Measurements from ENCODE around the gene TMBIM6. TPM values are rescaled to one million over a fixed set of nuclear protein-coding genes. Genes with fewer than 3 reads are reported as not detected.

The TMBIM6 gene
- polyA plus RNA-seq, 3 donors: 315 to 1,453 (median 1,396) TPM

GRCh38 chr12:49777341-49777740 lies 36.0 kb downstream of the TMBIM6 start:
- Histone ChIP-seq H3K4me1 (ENCODE audit: control insufficient read depth in 1 of 2, insufficient read depth in 2 of 2, low read length in 2 of 2) (peaks cover 4 to 10% of the 10 kb centered on the region in 2 donors), H3K36me3 (replicated peaks in 1 of 2; ENCODE audit: control insufficient read depth in 1 of 2, insufficient read depth in 2 of 2, low read length in 2 of 2) (no peaks in the 10 kb centered on the region), H3K4me2 (replicated peaks; ENCODE audit: extremely low read depth, low read length, poor library complexity, severe bottlenecking) (no peak overlapping the region), H3K4me3 (replicated peaks in 1 of 3; ENCODE audit: low read depth in 2 of 3, low read length in 3 of 3) (no peak overlapping the region), H3K79me2 (ENCODE audit: insufficient read depth, low read length) (no peaks in the 10 kb centered on the region), H3K9me3 (replicated peaks in 1 of 2; ENCODE audit: control insufficient read depth in 1 of 2, insufficient read depth in 1 of 2, low read length in 2 of 2) (no peaks in the 10 kb centered on the region), H3K9ac (ENCODE audit: insufficient read depth, low read length, poor library complexity, severe bottlenecking) (no peak overlapping the region), H3K27me3 (ENCODE audit: control insufficient read depth in 2 of 2, insufficient read depth in 2 of 2, low read length in 2 of 2) (no peaks in the 10 kb centered on the region), H4K20me1 (ENCODE audit: insufficient read depth, low read length) (no peaks in the 10 kb centered on the region), H2AFZ (ENCODE audit: insufficient read depth, low read depth, low read length, poor library complexity, severe bottlenecking) (no peak overlapping the region), H3K27ac (ENCODE audit: low read depth in 1 of 2, low read length in 2 of 2) (no peak overlapping the region)
- no peak for DNase-seq
- Mint-ChIP-seq H3K27me3 (ENCODE audit: low read depth in 3 of 3) (peaks cover 7 to 8% (median 8%) of the 10 kb centered on the region in 3 donors), H3K9me3 (peaks cover 5 to 13% (median 9%) of the 10 kb centered on the region in 7 donors), H3K27ac (peak overlapping the region in 1 of 7 donors; percentile 66), H3K36me3 (no peaks in the 10 kb centered on the region), H3K4me1 (peaks cover 18% of the 10 kb centered on the region), H3K4me3 (no peak overlapping the region)
- TF ChIP-seq, protein P1, sequence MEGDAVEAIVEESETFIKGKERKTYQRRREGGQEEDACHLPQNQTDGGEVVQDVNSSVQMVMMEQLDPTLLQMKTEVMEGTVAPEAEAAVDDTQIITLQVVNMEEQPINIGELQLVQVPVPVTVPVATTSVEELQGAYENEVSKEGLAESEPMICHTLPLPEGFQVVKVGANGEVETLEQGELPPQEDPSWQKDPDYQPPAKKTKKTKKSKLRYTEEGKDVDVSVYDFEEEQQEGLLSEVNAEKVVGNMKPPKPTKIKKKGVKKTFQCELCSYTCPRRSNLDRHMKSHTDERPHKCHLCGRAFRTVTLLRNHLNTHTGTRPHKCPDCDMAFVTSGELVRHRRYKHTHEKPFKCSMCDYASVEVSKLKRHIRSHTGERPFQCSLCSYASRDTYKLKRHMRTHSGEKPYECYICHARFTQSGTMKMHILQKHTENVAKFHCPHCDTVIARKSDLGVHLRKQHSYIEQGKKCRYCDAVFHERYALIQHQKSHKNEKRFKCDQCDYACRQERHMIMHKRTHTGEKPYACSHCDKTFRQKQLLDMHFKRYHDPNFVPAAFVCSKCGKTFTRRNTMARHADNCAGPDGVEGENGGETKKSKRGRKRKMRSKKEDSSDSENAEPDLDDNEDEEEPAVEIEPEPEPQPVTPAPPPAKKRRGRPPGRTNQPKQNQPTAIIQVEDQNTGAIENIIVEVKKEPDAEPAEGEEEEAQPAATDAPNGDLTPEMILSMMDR (IDR thresholded peaks at IDR 0.05): no peak
- 100% methylated on average over 1 of the region's 3 CpGs for WGBS (ENCODE audit: insufficient coverage)
- intact Hi-C loops (cut with micrococcal nuclease): loop anchor here in 1 of 2 donors (5.0 kb wide), 1 partner anchor 60 kb away; no protein-coding TSS in a partner anchor

- peaks cover 5 to 13% (median 9%) of the 10 kb centered on the region in 7 donors for H3K9me3 Mint-ChIP-seq
- Histone ChIP-seq H3K4me3 (replicated peaks in 1 of 3; ENCODE audit: low read depth in 2 of 3, low read length in 3 of 3) (no peak overlapping the region), H3K27ac (ENCODE audit: low read depth in 1 of 2, low read length in 2 of 2) (no peak overlapping the region), H3K79me2 (ENCODE audit: insufficient read depth, low read length) (no peaks in the 10 kb centered on the region), H3K4me2 (replicated peaks; ENCODE audit: extremely low read depth, low read length, poor library complexity, severe bottlenecking) (no peak overlapping the region), H3K9ac (ENCODE audit: insufficient read depth, low read length, poor library complexity, severe bottlenecking) (no peak overlapping the region), H2AFZ (ENCODE audit: insufficient read depth, low read depth, low read length, poor library complexity, severe bottlenecking) (peak overlapping the region; percentile 16), H3K36me3 (replicated peaks in 1 of 2; ENCODE audit: control insufficient read depth in 1 of 2, insufficient read depth in 2 of 2, low read length in 2 of 2) (no peaks in the 10 kb centered on the region), H4K20me1 (ENCODE audit: insufficient read depth, low read length) (no peaks in the 10 kb centered on the region), H3K9me3 (replicated peaks in 1 of 2; ENCODE audit: control insufficient read depth in 1 of 2, insufficient read depth in 1 of 2, low read length in 2 of 2) (no peaks in the 10 kb centered on the region), H3K27me3 (ENCODE audit: control insufficient read depth in 2 of 2, insufficient read depth in 2 of 2, low read length in 2 of 2) (no peaks in the 10 kb centered on the region), H3K4me1 (ENCODE audit: control insufficient read depth in 1 of 2, insufficient read depth in 2 of 2, low read length in 2 of 2) (peaks cover 4 to 10% of the 10 kb centered on the region in 2 donors)
- TF ChIP-seq, protein P1 (IDR thresholded peaks at IDR 0.05): peak; percentile 70
- no peaks in the 10 kb centered on the region for H3K36me3 Mint-ChIP-seq
- intact Hi-C loops (cut with micrococcal nuclease): loop anchor here (2.0 to 5.0 kb wide), 2 partner anchors 59 to 61 kb away; no protein-coding TSS in a partner anchor
- peaks cover 16% of the 10 kb centered on the region for H3K4me1 Mint-ChIP-seq
- H3K27me3 Mint-ChIP-seq (ENCODE audit: low read depth in 3 of 3): peaks cover 7 to 8% (median 8%) of the 10 kb centered on the region in 3 donors
- peak overlapping the region in 1 of 2 donors; percentile 33 for H3K4me3 Mint-ChIP-seq
- WGBS (ENCODE audit: insufficient coverage): 39% methylated on average over 10 of the region's 19 CpGs
- peak in 2 of 3 donors; percentile 23 to 36 for DNase-seq
- no peak overlapping the region for H3K27ac Mint-ChIP-seq
These were observed 36.7 kb downstream of the TMBIM6 start for GRCh38 chr12:49777800-49778748.

Measured in CD14-positive monocyte (primary cell).